HCT116 (cell line): Measurements from ENCODE around the gene SMG9.

Source experiments
- POLR2A ChIP-seq: IDR thresholded peaks from 2 replicates; pipeline ENCODE4 v1.7.0; 2011; ENCODE audit warnings: borderline replicate concordance; ENCODE audit not compliant: insufficient read depth, insufficient read length; ENCODE audit errors: extremely low read depth
- RAD21 ChIP-seq: IDR thresholded peaks from 2 replicates; pipeline ENCODE4 v1.6.1; 2012; ENCODE audit warnings: low read depth, mild to moderate bottlenecking
- SIN3A ChIP-seq: IDR thresholded peaks from 2 replicates; pipeline ENCODE4 v1.6.1; 2012; ENCODE audit warnings: low read depth
- SRF ChIP-seq: IDR thresholded peaks from 2 replicates; pipeline ENCODE4 v1.6.1; 2012; ENCODE audit warnings: low read depth
- TF ChIP-seq, protein P1 (sequence below), 3 experiments: fragments of 200-600 bp in 1 of 3; sonication (generic) in 1 of 3; IDR thresholded peaks in 2 of 3; conservative IDR thresholded peaks in 1 of 3; 2 replicates each; pipeline ENCODE4 v1.5.1; 2012 to 2017; ENCODE audit warnings: low read depth in 2 of 3, low read length in 2 of 3, antibody characterized with exemption in 1 of 3, borderline replicate concordance in 1 of 3, control low read depth in 1 of 3, mild to moderate bottlenecking in 1 of 3, mixed read lengths in 1 of 3, mixed run types in 1 of 3, moderate library complexity in 1 of 3; ENCODE audit not compliant: insufficient read depth in 1 of 3

DNA sequence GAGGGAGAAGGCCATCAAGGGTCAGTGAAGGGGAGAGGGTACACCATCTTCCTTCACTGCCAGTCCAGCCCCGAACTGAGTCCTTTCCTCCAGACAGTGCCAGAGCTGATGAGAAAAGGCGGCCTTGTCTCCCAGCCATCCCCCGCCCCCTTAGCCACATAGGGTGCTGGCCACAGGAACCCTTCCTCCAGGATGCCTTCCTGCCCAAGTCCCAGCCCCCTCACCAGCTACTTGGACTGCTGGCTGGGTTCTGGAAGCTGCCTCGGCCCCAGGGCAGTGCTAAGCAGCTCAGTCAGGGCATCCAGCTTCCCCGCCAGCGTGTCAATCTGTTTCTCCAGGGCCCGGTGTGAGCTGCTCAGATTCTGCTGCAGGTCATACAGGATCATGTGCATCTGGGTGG, 12.6 kb upstream of the SMG9 start:
- no peak for TF ChIP-seq POLR2A
- TF ChIP-seq, protein P1, sequence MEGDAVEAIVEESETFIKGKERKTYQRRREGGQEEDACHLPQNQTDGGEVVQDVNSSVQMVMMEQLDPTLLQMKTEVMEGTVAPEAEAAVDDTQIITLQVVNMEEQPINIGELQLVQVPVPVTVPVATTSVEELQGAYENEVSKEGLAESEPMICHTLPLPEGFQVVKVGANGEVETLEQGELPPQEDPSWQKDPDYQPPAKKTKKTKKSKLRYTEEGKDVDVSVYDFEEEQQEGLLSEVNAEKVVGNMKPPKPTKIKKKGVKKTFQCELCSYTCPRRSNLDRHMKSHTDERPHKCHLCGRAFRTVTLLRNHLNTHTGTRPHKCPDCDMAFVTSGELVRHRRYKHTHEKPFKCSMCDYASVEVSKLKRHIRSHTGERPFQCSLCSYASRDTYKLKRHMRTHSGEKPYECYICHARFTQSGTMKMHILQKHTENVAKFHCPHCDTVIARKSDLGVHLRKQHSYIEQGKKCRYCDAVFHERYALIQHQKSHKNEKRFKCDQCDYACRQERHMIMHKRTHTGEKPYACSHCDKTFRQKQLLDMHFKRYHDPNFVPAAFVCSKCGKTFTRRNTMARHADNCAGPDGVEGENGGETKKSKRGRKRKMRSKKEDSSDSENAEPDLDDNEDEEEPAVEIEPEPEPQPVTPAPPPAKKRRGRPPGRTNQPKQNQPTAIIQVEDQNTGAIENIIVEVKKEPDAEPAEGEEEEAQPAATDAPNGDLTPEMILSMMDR (IDR thresholded peaks at IDR 0.05 in 2 of 3, conservative IDR thresholded peaks at IDR 0.05 in 1 of 3; ENCODE audit: borderline replicate concordance in 1 of 3, insufficient read depth in 1 of 3, low read depth in 2 of 3, low read length in 2 of 3): no peak
- no peak for TF ChIP-seq SIN3A
- TF ChIP-seq SRF: no peak
- TF ChIP-seq RAD21: no peak
